HepG2 (cell line): ENCODE data around the gene RPS25. TPM values are rescaled to one million over a fixed set of nuclear protein-coding genes. Genes with fewer than 3 reads are reported as not detected.

ENCODE experiments used
- ATF3 ChIP-seq: sonication (generic); formaldehyde crosslinking; IDR thresholded peaks from 2 replicates; pipeline ENCODE4 v1.4.0; 2020; ENCODE audit warnings: missing genetic modification reagents
- BHLHE40 ChIP-seq: IDR thresholded peaks from 2 replicates; pipeline ENCODE4 v1.6.1; 2011; ENCODE audit warnings: low read length, improper control_type of control experiment
- EP300 ChIP-seq, 3 experiments: sonication (generic) in 1 of 3; formaldehyde crosslinking in 1 of 3; IDR thresholded peaks; 2 replicates each; pipeline versions ENCODE4 v1.5.1 to v1.6.1; 2011 to 2020; ENCODE audit warnings: low read depth in 2 of 3, low read length in 2 of 3, borderline replicate concordance in 1 of 3, improper control_type of control experiment in 1 of 3, mild to moderate bottlenecking in 1 of 3, missing genetic modification reagents in 1 of 3, moderate library complexity in 1 of 3
- GMEB2 ChIP-seq: IDR thresholded peaks from 2 replicates; pipeline ENCODE4 v1.6.1; 2016; ENCODE audit warnings: missing biosample characterization, missing genetic modification reagents, low read depth
- JUNB ChIP-seq: sonication (generic); formaldehyde crosslinking; IDR thresholded peaks from 2 replicates; pipeline ENCODE4 v1.8.0; 2022; ENCODE audit warnings: missing genetic modification reagents, mild to moderate bottlenecking, borderline replicate concordance
- MIER2 ChIP-seq: IDR thresholded peaks from 2 replicates; pipeline ENCODE4 v1.6.1; 2016; ENCODE audit warnings: missing biosample characterization, missing genetic modification reagents
- NBN ChIP-seq: fragments of 450-650 bp; conservative IDR thresholded peaks from 2 replicates; pipeline ENCODE4 v1.6.1; 2017
- PPARG ChIP-seq: conservative IDR thresholded peaks from 2 replicates; pipeline ENCODE4 v1.6.1; 2016; ENCODE audit warnings: missing biosample characterization, missing genetic modification reagents
- RELA ChIP-seq: sonication (generic); formaldehyde crosslinking; IDR thresholded peaks from 2 replicates; pipeline ENCODE4 v1.4.0; 2020; ENCODE audit warnings: missing genetic modification reagents
- SAP130 ChIP-seq: IDR thresholded peaks from 2 replicates; pipeline ENCODE4 v1.6.1; 2016; ENCODE audit warnings: low read depth
- SOX5 ChIP-seq: IDR thresholded peaks from 2 replicates; pipeline ENCODE4 v1.6.1; 2016; ENCODE audit warnings: borderline replicate concordance
- ZEB1 ChIP-seq: IDR thresholded peaks from 2 replicates; pipeline ENCODE4 v1.6.1; 2012; ENCODE audit warnings: mild to moderate bottlenecking, low read depth, inconsistent platforms; ENCODE audit not compliant: insufficient replicate concordance
- ZFP36L1 ChIP-seq: sonication (generic); formaldehyde crosslinking; IDR thresholded peaks from 2 replicates; pipeline ENCODE4 v1.8.0; 2022; ENCODE audit warnings: mild to moderate bottlenecking, missing genetic modification reagents, moderate library complexity
- ZNF24 ChIP-seq: fragments of 450-650 bp; IDR thresholded peaks from 2 replicates; pipeline ENCODE4 v1.6.1; 2017; ENCODE audit warnings: antibody characterized with exemption, mild to moderate bottlenecking
- ZNF326 ChIP-seq: sonication (generic); formaldehyde crosslinking; IDR thresholded peaks from 2 replicates; pipeline ENCODE4 v1.4.0; 2020; ENCODE audit warnings: missing genetic modification reagents, borderline replicate concordance
- ZNF441 ChIP-seq: sonication (generic); formaldehyde crosslinking; IDR thresholded peaks from 2 replicates; pipeline ENCODE4 v1.7.0; 2021; ENCODE audit warnings: missing genetic modification reagents, borderline replicate concordance
- ZNF512 ChIP-seq: sonication (generic); formaldehyde crosslinking; IDR thresholded peaks from 2 replicates; pipeline ENCODE4 v1.4.0; 2020; ENCODE audit warnings: mild to moderate bottlenecking, missing genetic modification reagents
- ZNF740 ChIP-seq: sonication (generic); formaldehyde crosslinking; IDR thresholded peaks from 2 replicates; pipeline ENCODE4 v1.4.0; 2020; ENCODE audit warnings: missing genetic modification reagents
- polyA plus RNA-seq, 8 experiments: library from polyadenylated mRNA; depleted of rRNA in 3 of 8; stranded (reverse) in 7 of 8; unstranded in 1 of 8; fragments of >200 nt; fragmentation: Illumina TruSeq in 4 of 8; extraction: Trizol in 4 of 8; gene quantifications; 2 replicates each; pipeline versions ENCODE4 v1.2.1 to v1.2.3, GENCODE V29; 2011 to 2016; ENCODE audit warnings: low read depth in 4 of 8, missing spikeins in 1 of 8, mixed read lengths in 1 of 8; ENCODE audit not compliant: insufficient read depth in 1 of 8
- total RNA-seq, 5 experiments: library from RNA; depleted of rRNA; stranded (reverse); fragments of >200 nt; fragmentation: Illumina TruSeq; extraction: Trizol; gene quantifications; 2 replicates each; pipeline ENCODE4 v1.2.3, GENCODE V29; 2016; ENCODE audit warnings: low read depth in 1 of 5
- TF ChIP-seq, protein P1 (sequence below), 2 experiments: sonication (generic) in 1 of 2; formaldehyde crosslinking in 1 of 2; IDR thresholded peaks; 2 replicates each; pipeline versions ENCODE4 v1.6.1 to v1.9.0; 2014 to 2022; ENCODE audit warnings: antibody characterized with exemption in 1 of 2, borderline replicate concordance in 1 of 2, inconsistent platforms in 1 of 2, low read depth in 1 of 2, missing genetic modification reagents in 1 of 2

RPS25 gene
- total and polyA plus RNA-seq, 2 of the 13 experiments (the other 11 are each of a cell fraction or from before 2014, with no cell fraction given) = 839 to 1,415 TPM

GRCh38 chr11:118997627-118998387 is 20.3 kb downstream of the RPS25 start, which contains the start of gene CENATAC (continued):
- TF ChIP-seq, protein P1, sequence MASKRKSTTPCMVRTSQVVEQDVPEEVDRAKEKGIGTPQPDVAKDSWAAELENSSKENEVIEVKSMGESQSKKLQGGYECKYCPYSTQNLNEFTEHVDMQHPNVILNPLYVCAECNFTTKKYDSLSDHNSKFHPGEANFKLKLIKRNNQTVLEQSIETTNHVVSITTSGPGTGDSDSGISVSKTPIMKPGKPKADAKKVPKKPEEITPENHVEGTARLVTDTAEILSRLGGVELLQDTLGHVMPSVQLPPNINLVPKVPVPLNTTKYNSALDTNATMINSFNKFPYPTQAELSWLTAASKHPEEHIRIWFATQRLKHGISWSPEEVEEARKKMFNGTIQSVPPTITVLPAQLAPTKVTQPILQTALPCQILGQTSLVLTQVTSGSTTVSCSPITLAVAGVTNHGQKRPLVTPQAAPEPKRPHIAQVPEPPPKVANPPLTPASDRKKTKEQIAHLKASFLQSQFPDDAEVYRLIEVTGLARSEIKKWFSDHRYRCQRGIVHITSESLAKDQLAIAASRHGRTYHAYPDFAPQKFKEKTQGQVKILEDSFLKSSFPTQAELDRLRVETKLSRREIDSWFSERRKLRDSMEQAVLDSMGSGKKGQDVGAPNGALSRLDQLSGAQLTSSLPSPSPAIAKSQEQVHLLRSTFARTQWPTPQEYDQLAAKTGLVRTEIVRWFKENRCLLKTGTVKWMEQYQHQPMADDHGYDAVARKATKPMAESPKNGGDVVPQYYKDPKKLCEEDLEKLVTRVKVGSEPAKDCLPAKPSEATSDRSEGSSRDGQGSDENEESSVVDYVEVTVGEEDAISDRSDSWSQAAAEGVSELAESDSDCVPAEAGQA (IDR thresholded peaks at IDR 0.05; ENCODE audit: low read depth) = 0 out of 2 replicates have a peak, but pooled peaks have one; percentile 32
- TF ChIP-seq, protein P1 (CRISPR knock-in tag; IDR thresholded peaks at IDR 0.05; ENCODE audit: borderline replicate concordance) = 0 out of 2 replicates have a peak, but pooled peaks have one; percentile 58
- TF ChIP-seq EP300 (IDR thresholded peaks at IDR 0.05; ENCODE audit: low read depth in 2 of 2, low read length in 2 of 2) (no peak), EP300 (CRISPR knock-in tag; IDR thresholded peaks at IDR 0.05; ENCODE audit: borderline replicate concordance) (no peak; the same call in 1 of the 2 replicates), ATF3 (CRISPR knock-in tag) (peak; percentile 15; the same call in 1 of the 2 replicates), ZNF740 (CRISPR knock-in tag) (no peak), ZNF441 (peak; percentile 43; the same call in 1 of the 2 replicates), MIER2 (no peak), ZEB1 (no peak), ZNF512 (CRISPR knock-in tag) (no peak), SOX5 (CRISPR knock-in tag) (no peak; the same call in none of the 2 replicates), BHLHE40 (0 out of 2 replicates have a peak, but pooled peaks have one; percentile 8), GMEB2 (CRISPR knock-in tag) (0 out of 2 replicates have a peak, but pooled peaks have one; percentile 45), NBN (no peak), PPARG (peak; percentile 36; the same call in 1 of the 2 replicates), ZFP36L1 (CRISPR knock-in tag) (peak; percentile 60), JUNB (CRISPR knock-in tag) (no peak), SAP130 (CRISPR knock-in tag) (peak; percentile 84; the same call in 1 of the 2 replicates), ZNF326 (no peak), ZNF24 (no peak), RELA (CRISPR knock-in tag) (no peak)
